GM18511 (cell line): ENCODE measurements around the gene PAFAH1B1.
"Not testable (repeated sequence)": the region's sequence is repeated elsewhere in the genome, so short reads cannot be mapped to it uniquely, and the experiment has no call there.

Experiments
- ATAC-seq: cut with Tn5 transposase; IDR thresholded peaks from one replicate; pipeline ENCODE4 v1.9.1; 2021; ENCODE audit warnings: mild to moderate bottlenecking, moderate library complexity; ENCODE audit not compliant: unreplicated experiment

PAFAH1B1 gene

GRCh38 chr17:2593821-2594721, 617 bp downstream of the PAFAH1B1 start:
- ATAC-seq = peak; percentile 59

- no peak for ATAC-seq
Observed at GRCh38 chr17:2594722-2595599, 1.5 kb downstream of the PAFAH1B1 start.

GRCh38 chr17:2595716-2596115, 2.3 kb downstream of the PAFAH1B1 start:
- ATAC-seq = no peak

- ATAC-seq = no peak
Observed at GRCh38 chr17:2598166-2598565, 4.7 kb downstream of the PAFAH1B1 start.

GRCh38 chr17:2602597-2603017, 9.2 kb downstream of the PAFAH1B1 start:
- ATAC-seq = no peak

GRCh38 chr17:2608350-2608913, 15.0 kb downstream of the PAFAH1B1 start:
- no peak for ATAC-seq

GRCh38 chr17:2609091-2609490, 15.6 kb downstream of the PAFAH1B1 start:
- ATAC-seq = no peak

GRCh38 chr17:2610195-2611175, 17.0 kb downstream of the PAFAH1B1 start:
- ATAC-seq = no peak

- ATAC-seq = no peak
Observed at GRCh38 chr17:2611627-2612026, 18.2 kb downstream of the PAFAH1B1 start.

GRCh38 chr17:2612630-2613029, 19.2 kb downstream of the PAFAH1B1 start:
- no peak for ATAC-seq

GRCh38 chr17:2613089-2613808, 19.8 kb downstream of the PAFAH1B1 start:
- no peak for ATAC-seq

- ATAC-seq = no peak
Observed at GRCh38 chr17:2615882-2616281, 22.4 kb downstream of the PAFAH1B1 start.

GRCh38 chr17:2621241-2621640, 27.8 kb downstream of the PAFAH1B1 start:
- no peak for ATAC-seq

- ATAC-seq = not testable (repeated sequence)
Observed at GRCh38 chr17:2621951-2622405, 28.5 kb downstream of the PAFAH1B1 start.

- ATAC-seq = not testable (repeated sequence)
Observed at GRCh38 chr17:2622721-2623301, 29.4 kb downstream of the PAFAH1B1 start.

GRCh38 chr17:2624292-2624731, 30.9 kb downstream of the PAFAH1B1 start:
- no peak for ATAC-seq

GRCh38 chr17:2626626-2627219, 33.3 kb downstream of the PAFAH1B1 start:
- not testable (repeated sequence) for ATAC-seq

- not testable (repeated sequence) for ATAC-seq
Observed at GRCh38 chr17:2628922-2629321, 35.5 kb downstream of the PAFAH1B1 start.
